Small intestine (tissue), 16 donors: ENCODE measurements around the gene MED14. TPM values are rescaled to one million over a fixed set of nuclear protein-coding genes. Genes with fewer than 3 reads are reported as not detected.
A peak's percentile ranks its signal among the peaks of the same experiment; 100 is the strongest.
"Not testable (repeated sequence)": the region's sequence is repeated elsewhere in the genome, so short reads cannot be mapped to it uniquely, and the experiment has no call there.

Experiments
- DNase-seq, 2 donors: peaks; one replicate each; pipeline versions ENCODE4 v3.0.0 to v3.0.0-alpha.2; 2013
- FAIRE-seq: peaks from 2 replicates; lab custom pipeline; 2012; peaks lifted over from hg19 to GRCh38; lab: Jason Lieb, UNC
- H3K27ac ChIP-seq, 3 donors: one replicate each; pipeline ENCODE4 v1.5.1; 2013; ENCODE audit warnings: low read length in 2 of 3, mild to moderate bottlenecking in 2 of 3, control low read depth in 1 of 3, inconsistent platforms in 1 of 3, low read depth in 1 of 3, moderate library complexity in 1 of 3
- H3K27me3 ChIP-seq, 3 donors: one replicate each; pipeline ENCODE4 v1.6.1; 2013; ENCODE audit warnings: low read length in 3 of 3, inconsistent platforms in 1 of 3; ENCODE audit not compliant: control insufficient read depth in 3 of 3, insufficient read depth in 3 of 3
- H3K36me3 ChIP-seq, 3 donors: one replicate each; pipeline ENCODE4 v1.6.1; 2013; ENCODE audit warnings: low read length in 3 of 3, inconsistent platforms in 1 of 3, low read depth in 1 of 3, mild to moderate bottlenecking in 1 of 3, moderate library complexity in 1 of 3; ENCODE audit not compliant: control insufficient read depth in 3 of 3, insufficient read depth in 2 of 3
- H3K4me1 ChIP-seq, 3 donors: one replicate each; pipeline ENCODE4 v1.6.1; 2013; ENCODE audit warnings: low read length in 2 of 3, inconsistent platforms in 1 of 3, low read depth in 1 of 3, mild to moderate bottlenecking in 1 of 3, moderate library complexity in 1 of 3; ENCODE audit not compliant: control insufficient read depth in 3 of 3, insufficient read depth in 2 of 3
- H3K4me3 ChIP-seq, 3 donors: one replicate each; pipeline ENCODE4 v1.5.1; 2013; ENCODE audit warnings: low read length in 3 of 3, control low read depth in 1 of 3, inconsistent platforms in 1 of 3, low read depth in 1 of 3, mild to moderate bottlenecking in 1 of 3, moderate library complexity in 1 of 3
- H3K9me3 ChIP-seq, 2 donors: one replicate each; pipeline ENCODE4 v1.6.1; 2013; ENCODE audit warnings: low read depth in 1 of 2, low read length in 1 of 2; ENCODE audit not compliant: control insufficient read depth in 2 of 2, insufficient read depth in 1 of 2
- WGBS, 3 donors: extraction: QIAGEN DNeasy Blood & Tissue Kit; methylation state at CpG; one replicate each; pipeline ENCODE4 v1.1.7; 2013; 5-methylcytosine and 5-hydroxymethylcytosine counted together
- long read RNA-seq, 10 donors: transcript quantifications; one replicate each; lab custom pipeline, GENCODE V29; 2026
- polyA plus RNA-seq, 4 donors: library from polyadenylated mRNA; stranded (reverse) in 3 of 4; unstranded in 1 of 4; fragments of 200-250 nt in 3 of 4; fragments of 120-200 nt in 1 of 4; gene quantifications; one replicate each; pipeline versions ENCODE4 v1.2.1 to v1.2.3, GENCODE V29; 2013
- donor health status: healthy with polysubstance abuse.
- donor health status: control.
- donor health status: control.
- donor health status: Bipolar disorder and iron deficiency.
- donor health status: healthy.

MED14 gene
- polyA plus RNA-seq = 10 to 100 TPM; 13.0 to 72.7 (median 17.3) TPM
- long read RNA-seq, donor 1, partial matches to known transcripts = 32 of 34 reads
- long read RNA-seq, donor 1, other reads (novel, unspliced or antisense) = 0 of 34 reads
- long read RNA-seq, donor 2, full-length matches to known transcripts = 3 of 3 reads
- long read RNA-seq, donor 2, partial matches to known transcripts = 0 of 3 reads
- long read RNA-seq, donor 2, other reads (novel, unspliced or antisense) = 0 of 3 reads
- long read RNA-seq, donor 3, partial matches to known transcripts = 0 of 1 reads
- long read RNA-seq, donor 3, other reads (novel, unspliced or antisense) = 0 of 1 reads
- long read RNA-seq, donor 4 = 0 reads
- long read RNA-seq, donor 5 = 0 reads
- long read RNA-seq, donor 6, partial matches to known transcripts = 0 of 1 reads
- long read RNA-seq, donor 6, other reads (novel, unspliced or antisense) = 0 of 1 reads
- long read RNA-seq, donor 7, partial matches to known transcripts = 0 of 1 reads
- long read RNA-seq, donor 7, other reads (novel, unspliced or antisense) = 0 of 1 reads
- long read RNA-seq, donor 8 = 0 reads
- long read RNA-seq, donor 9 = 0 reads
- long read RNA-seq, donor 10 = 0 reads

DNA sequence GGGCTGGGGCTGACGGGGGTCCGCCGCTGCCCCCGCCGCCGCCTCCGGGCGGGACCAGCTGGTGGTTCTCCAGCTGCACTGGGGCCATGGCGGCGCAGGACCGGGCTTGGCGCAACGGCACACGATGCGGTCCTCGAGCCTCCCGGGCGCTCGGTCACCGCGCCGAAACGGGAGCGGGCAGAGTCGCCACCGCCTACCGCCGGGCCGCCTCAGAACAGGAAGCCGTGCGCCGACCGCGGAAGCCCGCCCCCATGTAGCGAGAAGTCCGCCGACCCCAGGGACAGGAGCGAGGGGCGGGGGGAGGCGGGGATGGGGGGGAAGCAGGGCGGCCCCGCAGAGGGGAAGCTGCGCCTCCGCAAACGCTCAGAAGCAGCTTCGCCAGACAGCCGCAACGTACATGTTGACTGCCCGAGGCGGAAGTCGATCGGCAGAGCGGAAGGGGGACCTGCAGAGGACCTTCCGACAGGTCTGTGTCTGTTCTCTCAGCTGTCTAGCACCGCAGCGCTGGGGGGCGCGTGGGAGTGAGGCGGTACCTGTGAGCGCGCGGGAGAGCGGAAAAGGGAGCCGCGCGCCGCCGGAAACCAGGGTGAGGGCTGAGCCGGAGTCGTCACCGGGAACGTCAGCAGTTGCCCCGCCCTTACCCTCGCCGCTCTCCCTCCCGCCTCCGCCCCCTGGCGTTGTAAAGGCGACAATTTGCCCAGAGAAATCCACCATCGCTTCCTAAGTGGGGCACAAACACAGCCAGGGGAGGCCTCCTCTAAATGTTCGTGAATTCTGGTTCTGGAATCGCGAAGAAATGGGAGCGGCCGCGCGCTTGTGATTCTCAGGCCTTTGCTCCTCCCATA is at the start of gene MED14:
Gene MED14 (minus strand): TSS at position 218 of the 845 bp plus-strand sequence. CDS start 130 bp downstream, at position 88.
- Histone ChIP-seq H3K4me3 (peak within 1 kb of the TSS; percentile 72 to 92 (median 77)), H3K27ac (peak within 1 kb of the TSS; percentile 89 to 99 (median 93)), H3K27me3 (no peaks in the 10 kb centered on the region), H3K36me3 (no peaks in the 10 kb centered on the region), H3K4me1 (peaks cover 0 to 12% (median 4%) of the 10 kb centered on the region in 3 donors), H3K9me3 (no peaks in the 10 kb centered on the region)
- 0% methylated on average over 22 to 87 of the region's 88 CpGs for WGBS, 3 donors
- FAIRE-seq (no peak), DNase-seq (peak; percentile 86 to 92)

DNA sequence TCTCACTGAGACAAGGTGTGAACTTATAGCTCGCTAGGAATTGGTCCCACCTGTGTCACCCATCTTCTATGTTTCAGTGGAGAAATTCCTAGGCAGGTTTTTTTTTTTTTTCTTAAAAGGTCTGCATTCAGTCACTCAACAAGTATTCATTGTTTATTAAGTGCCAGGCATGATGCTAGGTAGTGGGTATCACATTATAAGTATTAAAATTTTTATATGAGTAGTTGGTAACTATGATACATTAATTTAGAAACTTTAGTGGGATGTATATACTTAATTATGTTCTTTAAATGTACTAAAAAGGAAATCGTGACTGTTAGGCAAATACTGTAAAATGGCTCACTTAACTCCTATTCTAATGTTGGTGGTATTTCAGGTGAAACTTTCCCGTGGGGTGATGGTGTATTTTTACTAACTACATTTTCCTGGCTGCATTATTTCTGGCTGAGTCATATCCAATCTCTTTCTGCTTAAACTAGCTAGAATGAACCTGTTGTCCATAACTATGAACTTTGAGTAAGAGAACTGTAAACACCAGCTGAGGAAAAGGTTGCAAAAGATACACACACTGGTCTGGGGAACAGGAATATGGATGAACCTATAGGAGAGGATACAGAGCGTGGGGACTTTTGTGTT is 49.3 kb upstream of the MED14 start:
- DNase-seq = peak in 1 of 2 donors; percentile 6
- 70 to 86% (median 79%) methylated on average over 4 of the region's 4 CpGs for WGBS, 3 donors
- no peaks in the 10 kb centered on the region for H3K9me3 ChIP-seq
- H3K4me1 ChIP-seq = no peaks in the 10 kb centered on the region
- no peaks in the 10 kb centered on the region for H3K27me3 ChIP-seq
- no peaks in the 10 kb centered on the region for H3K36me3 ChIP-seq
- no peak overlapping the region for H3K27ac ChIP-seq
- FAIRE-seq = no peak
- H3K4me3 ChIP-seq = no peak overlapping the region

DNA sequence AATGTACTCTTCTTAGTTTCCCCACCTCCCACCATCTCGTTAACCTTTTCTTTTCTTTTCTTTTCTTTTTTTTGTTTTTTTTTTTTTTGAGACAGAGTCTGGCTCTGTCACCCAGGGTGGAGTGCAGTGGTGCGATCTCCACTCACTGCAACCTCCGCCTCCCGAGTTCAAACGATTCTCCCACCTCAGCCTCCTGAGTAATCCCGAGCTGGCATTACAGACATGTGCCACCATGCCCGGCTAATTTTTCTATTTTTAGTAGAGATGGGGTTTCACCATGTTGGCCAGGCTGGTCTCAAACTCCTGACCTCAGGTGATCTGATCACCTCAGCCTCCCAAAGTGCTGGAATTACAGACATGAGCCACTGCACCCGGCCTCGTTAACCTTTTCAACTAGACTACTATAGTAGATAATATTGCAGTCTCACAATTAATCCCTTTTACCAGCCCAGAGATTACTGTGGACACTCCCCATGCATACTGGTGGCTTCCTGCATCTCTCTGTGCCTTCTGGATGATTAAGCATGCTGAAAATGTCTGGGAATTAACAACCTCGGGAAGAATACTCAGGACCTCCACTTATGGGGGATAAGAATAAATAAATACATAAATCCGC is 47.4 kb upstream of the MED14 start:
- 80 to 90% (median 84%) methylated on average over 11 of the region's 11 CpGs for WGBS, 3 donors
- not testable (repeated sequence) for FAIRE-seq, H3K4me3 ChIP-seq, DNase-seq, H3K4me1 ChIP-seq, H3K36me3 ChIP-seq, H3K9me3 ChIP-seq, H3K27ac ChIP-seq, H3K27me3 ChIP-seq

DNA sequence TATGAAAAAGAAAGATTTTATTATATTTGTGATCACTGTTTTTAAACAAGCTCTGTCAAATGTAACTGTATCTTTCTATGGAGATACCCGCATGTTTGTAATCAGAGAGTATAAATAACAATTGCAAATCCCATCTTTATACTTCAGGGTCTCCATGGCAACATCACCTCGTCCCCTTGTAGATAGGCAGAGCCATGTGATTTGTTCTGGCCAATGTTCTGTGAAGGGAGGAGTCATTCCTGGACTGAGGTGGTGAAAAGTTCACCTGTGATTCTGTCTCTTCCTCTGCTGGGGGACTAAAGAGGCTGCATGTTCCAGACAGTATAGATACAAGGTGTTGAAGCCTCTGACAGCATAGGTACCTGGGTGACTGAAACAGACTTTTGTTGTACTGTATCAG is 45.6 kb upstream of the MED14 start:
- 58 to 71% (median 65%) methylated on average over 2 of the region's 2 CpGs for WGBS, 3 donors
- no peaks in the 10 kb centered on the region for H3K27me3 ChIP-seq
- H3K4me3 ChIP-seq = no peak overlapping the region
- no peak overlapping the region for H3K27ac ChIP-seq
- no peaks in the 10 kb centered on the region for H3K9me3 ChIP-seq
- no peaks in the 10 kb centered on the region for H3K4me1 ChIP-seq
- FAIRE-seq = no peak
- H3K36me3 ChIP-seq = no peaks in the 10 kb centered on the region
- no peak for DNase-seq

DNA sequence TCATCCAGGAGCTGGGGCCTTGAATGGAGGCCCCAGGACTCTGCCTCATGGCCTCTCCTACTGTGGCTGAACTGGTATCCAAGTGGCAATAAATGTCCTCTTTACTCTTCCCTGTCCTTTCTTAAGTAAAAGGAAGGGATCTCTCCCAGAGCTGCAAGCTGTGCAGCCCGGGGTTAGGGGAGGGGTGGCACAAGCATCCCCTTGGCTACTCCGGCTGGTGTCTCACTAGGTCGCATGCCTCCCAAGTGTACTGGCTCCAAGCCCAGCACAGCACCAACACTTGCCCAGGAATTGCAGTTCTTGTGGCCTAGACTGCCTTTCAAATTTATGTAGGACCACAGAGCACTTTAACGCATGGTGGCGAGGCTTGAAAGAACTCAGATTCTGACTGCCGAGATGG is 44.7 kb upstream of the MED14 start:
- FAIRE-seq (no peak), DNase-seq (no peak)
- H3K9me3 ChIP-seq = no peaks in the 10 kb centered on the region
- no peaks in the 10 kb centered on the region for H3K27me3 ChIP-seq
- no peaks in the 10 kb centered on the region for H3K36me3 ChIP-seq
- H3K27ac ChIP-seq = no peak overlapping the region
- H3K4me1 ChIP-seq = no peaks in the 10 kb centered on the region
- H3K4me3 ChIP-seq = no peak overlapping the region
- 83 to 92% (median 92%) methylated on average over 6 of the region's 6 CpGs for WGBS, 3 donors

DNA sequence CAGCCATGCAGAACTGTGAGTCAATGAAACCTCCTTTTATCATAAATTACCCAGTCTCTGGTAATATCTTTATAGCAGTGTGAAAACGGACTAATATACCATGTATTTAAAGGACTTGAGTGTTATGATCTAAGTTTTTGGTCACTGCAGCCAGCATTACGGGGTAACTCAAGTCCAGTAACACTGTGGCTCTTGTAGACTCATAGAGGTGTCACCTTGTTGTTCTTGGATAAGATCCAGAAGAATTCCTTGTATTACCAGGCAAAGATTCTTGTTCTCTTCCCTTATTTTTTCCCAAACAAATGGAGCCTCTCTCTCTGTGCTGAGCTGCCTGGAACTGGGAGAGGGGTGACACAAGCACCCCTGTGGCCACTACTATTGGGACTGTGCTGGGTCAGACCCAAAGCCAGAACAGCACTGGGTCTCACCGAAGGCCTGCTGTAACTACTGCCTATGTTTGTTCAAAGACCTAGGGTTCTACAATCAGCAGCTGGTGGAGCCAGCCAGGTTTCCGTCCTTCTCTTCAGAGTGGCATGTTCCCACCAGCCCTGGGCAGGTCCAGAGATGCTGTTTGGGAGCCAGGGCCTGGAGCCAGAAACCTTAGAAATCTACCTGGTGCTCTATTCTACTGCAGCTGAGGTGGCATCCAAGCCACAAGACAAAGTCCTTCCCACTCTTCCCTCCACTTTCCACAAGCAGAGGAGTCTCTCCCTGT is 43.7 kb upstream of the MED14 start:
- Histone ChIP-seq H3K27me3 (no peaks in the 10 kb centered on the region), H3K9me3 (no peaks in the 10 kb centered on the region), H3K36me3 (no peaks in the 10 kb centered on the region), H3K4me3 (no peak overlapping the region), H3K27ac (no peak overlapping the region), H3K4me1 (no peaks in the 10 kb centered on the region)
- 60 to 82% (median 67%) methylated on average over 4 of the region's 4 CpGs for WGBS, 3 donors
- FAIRE-seq (no peak), DNase-seq (no peak)

DNA sequence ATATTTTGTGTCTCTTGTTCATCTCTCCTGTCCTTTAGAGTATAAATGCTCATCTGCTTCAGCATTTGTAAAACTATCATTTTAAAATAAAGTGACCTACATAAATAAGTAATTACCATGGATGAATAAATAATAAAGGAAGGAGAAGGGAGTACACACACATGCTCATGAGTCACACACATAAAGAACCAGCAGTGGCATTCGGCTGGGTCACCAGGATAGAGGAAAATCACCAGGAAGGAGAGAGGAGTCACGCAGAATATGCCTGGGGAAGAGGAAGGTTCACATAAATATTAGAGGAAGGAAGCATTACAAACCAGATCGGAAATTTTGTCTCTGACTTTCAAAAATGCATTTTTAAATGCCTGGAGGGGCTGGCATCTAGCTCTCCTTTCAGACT is 38.5 kb upstream of the MED14 start:
- Histone ChIP-seq H3K27ac (no peak overlapping the region), H3K4me1 (no peaks in the 10 kb centered on the region), H3K4me3 (no peak overlapping the region), H3K9me3 (no peaks in the 10 kb centered on the region), H3K27me3 (no peaks in the 10 kb centered on the region), H3K36me3 (no peaks in the 10 kb centered on the region)
- DNase-seq (no peak), FAIRE-seq (peak; percentile 5)
- WGBS, 3 donors = 46 to 73% (median 68%) methylated on average over 3 of the region's 3 CpGs
